PC-3 (cell line): ENCODE results near the gene BCAR3. TPM values are rescaled to one million over a fixed set of nuclear protein-coding genes. Genes with fewer than 3 reads are reported as not detected.

ENCODE experiments used
- ATAC-seq: fragments of 200-7000 bp; cut with Tn5 transposase; 2 replicates; pipeline ENCODE4 v1.9.1; 2020; ENCODE audit warnings: mild to moderate bottlenecking, moderate library complexity
- BruUV-seq: library from RNA; stranded (reverse); fragments of 400-500 nt; replicated peaks from 2 replicates; lab custom pipeline; 2021; lab: Mats Ljungman, UMichigan
- CTCF ChIA-PET: fragments of 300-600 bp; sonication (Branson Sonifier 250); formaldehyde crosslinking; loops from one replicate; lab custom pipeline; 2022; ENCODE audit warnings: antibody characterized with exemption; lab: Charles Lee
- POLR2A ChIA-PET: fragments of 300-600 bp; sonication (Branson Sonifier 250); formaldehyde crosslinking; loops from one replicate; lab custom pipeline; 2022; ENCODE audit warnings: antibody characterized with exemption; ENCODE audit not compliant: unreplicated experiment; lab: Charles Lee
- DNase-seq: peaks from one replicate; pipeline ENCODE4 v3.0.0-alpha.2; 2015
- H2AFZ ChIP-seq: fragments of 300-600 bp; sonication (generic); 2 replicates; pipeline ENCODE4 v1.6.0; 2016; ENCODE audit warnings: antibody characterized with exemption, low read length
- H3F3A ChIP-seq: fragments of 300-600 bp; sonication (generic); one replicate; pipeline ENCODE4 v1.6.0; 2017; ENCODE audit warnings: antibody characterized with exemption, low read length, control low read depth, mild to moderate bottlenecking; ENCODE audit not compliant: unreplicated experiment
- H3K27ac ChIP-seq: fragments of 300-600 bp; sonication (generic); 2 replicates; pipeline ENCODE4 v1.5.1; 2016; ENCODE audit warnings: mild to moderate bottlenecking, low read length
- H3K27me3 ChIP-seq: fragments of 300-600 bp; sonication (generic); 2 replicates; pipeline ENCODE4 v1.6.1; 2016; ENCODE audit warnings: low read length, mixed read lengths
- H3K36me3 ChIP-seq: fragments of 300-600 bp; sonication (generic); 2 replicates; pipeline ENCODE4 v1.6.1; 2016; ENCODE audit warnings: low read depth, mixed run types, low read length, mixed read lengths
- H3K4me1 ChIP-seq: fragments of 300-600 bp; sonication (generic); 2 replicates; pipeline ENCODE4 v1.5.1; 2016; ENCODE audit warnings: low read length; ENCODE audit not compliant: insufficient read depth
- H3K4me2 ChIP-seq: fragments of 300-600 bp; sonication (generic); 2 replicates; pipeline ENCODE4 v1.6.0; 2016; ENCODE audit warnings: low read length
- H3K4me3 ChIP-seq: fragments of 300-600 bp; sonication (generic); 2 replicates; pipeline ENCODE4 v1.5.1; 2016; ENCODE audit warnings: mild to moderate bottlenecking, low read length, mixed read lengths
- H3K79me2 ChIP-seq: fragments of 300-600 bp; sonication (generic); 2 replicates; pipeline ENCODE4 v1.6.1; 2017; ENCODE audit warnings: low read length, mixed read lengths
- H3K9ac ChIP-seq: fragments of 300-600 bp; sonication (generic); 2 replicates; pipeline ENCODE4 v1.6.0; 2016; ENCODE audit warnings: mild to moderate bottlenecking, low read length
- H3K9me2 ChIP-seq: fragments of 300-600 bp; sonication (generic); replicated peaks from 2 replicates; pipeline ENCODE4 v1.6.1; 2016; ENCODE audit warnings: mixed run types, low read length, mixed read lengths
- H3K9me3 ChIP-seq: fragments of 300-600 bp; sonication (generic); 2 replicates; pipeline ENCODE4 v1.6.1; 2016; ENCODE audit warnings: low read length, mixed read lengths
- H4K20me1 ChIP-seq: fragments of 300-600 bp; sonication (generic); 2 replicates; pipeline ENCODE4 v1.6.1; 2016; ENCODE audit warnings: low read length, mixed read lengths
- EZH2 ChIP-seq: fragments of 300-600 bp; sonication (generic); IDR thresholded peaks from one replicate; pipeline ENCODE4 v1.6.1; 2017; ENCODE audit warnings: antibody characterized with exemption, mild to moderate bottlenecking, low read length; ENCODE audit not compliant: unreplicated experiment
- EZH2phosphoT487 ChIP-seq: fragments of 300-600 bp; sonication (generic); IDR thresholded peaks from 2 replicates; pipeline ENCODE4 v1.6.1; 2018; ENCODE audit warnings: mild to moderate bottlenecking, antibody characterized with exemption, low read length, borderline replicate concordance
- intact Hi-C: fragments of 100-400 bp; cut with micrococcal nuclease; formaldehyde crosslinking; loops from 2 replicates; pipeline ENCODE4 v1.9.0; 2023
- total RNA-seq: library from RNA; depleted of rRNA; stranded (reverse); fragments of >200 nt; gene quantifications from 2 replicates; pipeline ENCODE4 v1.2.3, GENCODE V29; 2014
- TF ChIP-seq, protein P1 (sequence below): fragments of 300-600 bp; sonication (generic); conservative IDR thresholded peaks from 2 replicates; pipeline ENCODE4 v1.5.1; 2017; ENCODE audit warnings: antibody characterized with exemption, low read depth, mild to moderate bottlenecking, low read length

BCAR3 gene
- total RNA-seq, 1 experiment from 2014 or later = 171 TPM

DNA sequence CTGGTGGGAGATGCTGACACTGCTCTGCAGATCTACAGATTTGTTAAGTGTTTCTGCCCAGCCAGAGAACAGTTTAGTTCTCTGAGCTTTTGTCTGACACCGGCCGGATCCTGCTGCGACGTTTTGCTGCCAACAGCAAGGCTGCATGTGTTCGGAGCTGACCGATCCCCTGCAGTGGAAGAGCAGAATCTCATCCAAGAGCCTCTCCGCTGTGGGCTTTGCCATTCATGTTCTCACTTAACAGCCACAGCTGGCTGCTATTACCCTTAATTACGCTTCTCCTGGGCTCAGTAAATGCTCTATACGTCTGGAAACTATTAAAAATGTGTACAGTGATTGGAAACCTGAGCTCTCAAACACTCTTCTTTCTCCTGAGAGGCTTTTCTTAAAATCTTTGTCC is 105.3 kb downstream of the BCAR3 start:
- ChIA-PET CTCF (no interaction called here), POLR2A (no interaction called here)
- peaks cover 58% of the 10 kb centered on the region for H3K79me2 ChIP-seq
- H3K36me3 ChIP-seq = peaks cover 86% of the 10 kb centered on the region
- H3K9ac ChIP-seq = no peak overlapping the region
- TF ChIP-seq EZH2 (no peak), EZH2phosphoT487 (no peak)
- TF ChIP-seq, protein P1, sequence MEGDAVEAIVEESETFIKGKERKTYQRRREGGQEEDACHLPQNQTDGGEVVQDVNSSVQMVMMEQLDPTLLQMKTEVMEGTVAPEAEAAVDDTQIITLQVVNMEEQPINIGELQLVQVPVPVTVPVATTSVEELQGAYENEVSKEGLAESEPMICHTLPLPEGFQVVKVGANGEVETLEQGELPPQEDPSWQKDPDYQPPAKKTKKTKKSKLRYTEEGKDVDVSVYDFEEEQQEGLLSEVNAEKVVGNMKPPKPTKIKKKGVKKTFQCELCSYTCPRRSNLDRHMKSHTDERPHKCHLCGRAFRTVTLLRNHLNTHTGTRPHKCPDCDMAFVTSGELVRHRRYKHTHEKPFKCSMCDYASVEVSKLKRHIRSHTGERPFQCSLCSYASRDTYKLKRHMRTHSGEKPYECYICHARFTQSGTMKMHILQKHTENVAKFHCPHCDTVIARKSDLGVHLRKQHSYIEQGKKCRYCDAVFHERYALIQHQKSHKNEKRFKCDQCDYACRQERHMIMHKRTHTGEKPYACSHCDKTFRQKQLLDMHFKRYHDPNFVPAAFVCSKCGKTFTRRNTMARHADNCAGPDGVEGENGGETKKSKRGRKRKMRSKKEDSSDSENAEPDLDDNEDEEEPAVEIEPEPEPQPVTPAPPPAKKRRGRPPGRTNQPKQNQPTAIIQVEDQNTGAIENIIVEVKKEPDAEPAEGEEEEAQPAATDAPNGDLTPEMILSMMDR = no peak
- H3K9me3 ChIP-seq = no peaks in the 10 kb centered on the region
- no peak overlapping the region for H3K4me2 ChIP-seq
- H4K20me1 ChIP-seq = peaks cover 26% of the 10 kb centered on the region; the same call in 1 of the 2 replicates
- DNase-seq = no peak
- no peak for ATAC-seq
- H3K4me1 ChIP-seq = peaks cover 27% of the 10 kb centered on the region
- H3K4me3 ChIP-seq = no peak overlapping the region
- no peaks in the 10 kb centered on the region for H3K9me2 ChIP-seq
- intact Hi-C loops = no loop called here
- H3K27me3 ChIP-seq = no peaks in the 10 kb centered on the region
- no peak overlapping the region for H3K27ac ChIP-seq
- H2AFZ ChIP-seq = no peak overlapping the region
- peaks cover 6% of the 10 kb centered on the region for H3F3A ChIP-seq
- no TSS peak for BruUV-seq

DNA sequence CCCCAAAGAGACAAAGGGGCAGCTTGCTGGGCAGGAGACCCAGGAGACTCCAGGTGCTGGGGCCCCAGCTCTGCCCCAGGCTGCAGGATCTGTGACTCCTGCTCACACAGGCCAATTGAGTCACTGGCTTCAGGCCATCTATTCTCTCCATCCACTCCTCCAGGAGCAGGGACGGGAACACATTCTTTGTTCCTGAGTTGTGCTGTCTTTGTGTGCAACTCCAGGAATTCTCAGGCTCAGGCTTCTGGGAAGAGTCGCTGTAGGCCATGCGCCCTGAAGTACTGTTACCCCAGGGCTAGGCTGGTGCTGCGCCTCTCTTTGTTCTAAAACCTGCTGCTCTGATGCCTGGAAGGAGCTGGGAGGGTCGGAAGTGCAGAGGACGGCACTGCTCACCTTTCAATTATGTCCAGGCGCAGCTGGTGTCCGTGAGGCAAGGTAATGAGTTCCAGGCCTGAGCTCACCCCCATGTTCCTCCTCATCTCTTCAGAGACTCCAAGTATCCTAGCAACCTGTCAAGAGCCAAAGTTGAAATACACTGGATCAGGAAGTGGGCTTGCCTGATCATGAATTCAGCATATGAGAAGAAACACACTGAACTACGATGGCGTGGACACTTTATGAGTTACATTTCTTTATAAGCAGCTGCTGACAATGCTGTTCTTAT is 105.9 kb downstream of the BCAR3 start:
- H3K36me3 ChIP-seq = peaks cover 83% of the 10 kb centered on the region
- no peak overlapping the region for H3K27ac ChIP-seq
- H3K4me1 ChIP-seq = peaks cover 21% of the 10 kb centered on the region
- H3F3A ChIP-seq = peaks cover 6% of the 10 kb centered on the region
- DNase-seq (no peak), ATAC-seq (no peak)
- no peak overlapping the region for H2AFZ ChIP-seq
- BruUV-seq = no TSS peak
- no peak for TF ChIP-seq EZH2
- TF ChIP-seq, protein P1 = no peak
- intact Hi-C loops = no loop called here
- POLR2A ChIA-PET = no interaction called here
- no peaks in the 10 kb centered on the region for H3K9me2 ChIP-seq
- H3K9ac ChIP-seq = no peak overlapping the region
- no peak overlapping the region for H3K4me3 ChIP-seq
- peaks cover 26% of the 10 kb centered on the region; the same call in 1 of the 2 replicates for H4K20me1 ChIP-seq
- H3K27me3 ChIP-seq = no peaks in the 10 kb centered on the region
- peaks cover 53% of the 10 kb centered on the region for H3K79me2 ChIP-seq
- H3K9me3 ChIP-seq = no peaks in the 10 kb centered on the region
- CTCF ChIA-PET = no interaction called here
- no peak overlapping the region for H3K4me2 ChIP-seq

DNA sequence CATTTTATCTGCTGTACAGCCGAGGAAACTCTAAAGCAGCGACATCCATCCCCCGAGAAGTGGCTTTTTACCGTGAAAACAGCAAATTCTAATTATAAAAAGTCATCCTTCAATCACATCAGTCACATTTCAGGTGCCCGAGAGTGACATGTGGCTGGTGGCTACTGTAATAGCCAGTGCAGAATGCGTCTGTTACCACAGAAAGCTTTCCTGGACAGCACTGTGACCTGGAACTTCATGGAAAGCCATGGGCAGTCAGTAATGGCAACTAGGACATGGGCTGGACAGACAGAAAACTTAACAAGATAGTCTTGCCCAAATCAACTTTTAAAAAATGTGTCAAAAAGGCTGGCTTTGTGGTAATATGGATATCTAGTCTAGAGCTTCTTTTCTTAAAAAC is 106.6 kb downstream of the BCAR3 start:
- no peak overlapping the region for H3K4me3 ChIP-seq
- H3F3A ChIP-seq = no peaks in the 10 kb centered on the region
- H4K20me1 ChIP-seq = peaks cover 22% of the 10 kb centered on the region; the same call in 1 of the 2 replicates
- peaks cover 13% of the 10 kb centered on the region for H3K4me1 ChIP-seq
- TF ChIP-seq, protein P1 = no peak
- TF ChIP-seq EZH2phosphoT487 = no peak
- TF ChIP-seq EZH2 = no peak
- H3K9me2 ChIP-seq = no peaks in the 10 kb centered on the region
- peaks cover 45% of the 10 kb centered on the region for H3K79me2 ChIP-seq
- H3K36me3 ChIP-seq = peaks cover 85% of the 10 kb centered on the region
- DNase-seq (no peak), ATAC-seq (no peak)
- POLR2A ChIA-PET = interaction anchor here (0.5 kb wide), 1 partner anchor 242 kb away, joined by 3 read pairs; no protein-coding TSS in a partner anchor
- H3K27ac ChIP-seq = no peak overlapping the region
- no TSS peak for BruUV-seq
- no peaks in the 10 kb centered on the region for H3K9me3 ChIP-seq
- no peaks in the 10 kb centered on the region for H3K27me3 ChIP-seq
- CTCF ChIA-PET = no interaction called here
- intact Hi-C loops = no loop called here
- H2AFZ ChIP-seq = no peak overlapping the region
- H3K9ac ChIP-seq = no peak overlapping the region
- H3K4me2 ChIP-seq = no peak overlapping the region
